SW480 (cell line): ENCODE results near the gene RNF169.

ENCODE experiments used
- DNase-seq: peaks from one replicate; pipeline ENCODE4 v3.0.0-alpha.2; 2016; ENCODE audit warnings: low spot score

Gene RNF169, protein sequence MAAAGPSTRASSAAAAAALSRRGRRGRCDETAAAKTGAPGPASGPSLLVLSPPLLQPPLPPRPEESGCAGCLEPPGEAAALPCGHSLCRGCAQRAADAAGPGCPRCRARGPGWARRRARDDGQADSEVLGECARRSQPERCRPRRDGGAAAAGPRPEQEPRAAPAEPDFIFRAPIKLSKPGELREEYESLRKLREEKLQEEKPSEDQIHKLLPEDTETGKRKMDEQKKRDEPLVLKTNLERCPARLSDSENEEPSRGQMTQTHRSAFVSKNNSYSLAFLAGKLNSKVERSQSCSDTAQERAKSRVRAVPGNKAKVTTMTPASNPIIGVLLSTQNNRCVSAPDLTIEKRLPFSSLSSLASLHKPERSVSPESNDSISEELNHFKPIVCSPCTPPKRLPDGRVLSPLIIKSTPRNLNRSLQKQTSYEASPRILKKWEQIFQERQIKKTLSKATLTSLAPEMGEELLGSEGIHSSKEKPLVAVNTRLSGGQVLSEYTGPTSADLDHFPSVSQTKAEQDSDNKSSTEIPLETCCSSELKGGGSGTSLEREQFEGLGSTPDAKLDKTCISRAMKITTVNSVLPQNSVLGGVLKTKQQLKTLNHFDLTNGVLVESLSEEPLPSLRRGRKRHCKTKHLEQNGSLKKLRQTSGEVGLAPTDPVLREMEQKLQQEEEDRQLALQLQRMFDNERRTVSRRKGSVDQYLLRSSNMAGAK

DNA sequence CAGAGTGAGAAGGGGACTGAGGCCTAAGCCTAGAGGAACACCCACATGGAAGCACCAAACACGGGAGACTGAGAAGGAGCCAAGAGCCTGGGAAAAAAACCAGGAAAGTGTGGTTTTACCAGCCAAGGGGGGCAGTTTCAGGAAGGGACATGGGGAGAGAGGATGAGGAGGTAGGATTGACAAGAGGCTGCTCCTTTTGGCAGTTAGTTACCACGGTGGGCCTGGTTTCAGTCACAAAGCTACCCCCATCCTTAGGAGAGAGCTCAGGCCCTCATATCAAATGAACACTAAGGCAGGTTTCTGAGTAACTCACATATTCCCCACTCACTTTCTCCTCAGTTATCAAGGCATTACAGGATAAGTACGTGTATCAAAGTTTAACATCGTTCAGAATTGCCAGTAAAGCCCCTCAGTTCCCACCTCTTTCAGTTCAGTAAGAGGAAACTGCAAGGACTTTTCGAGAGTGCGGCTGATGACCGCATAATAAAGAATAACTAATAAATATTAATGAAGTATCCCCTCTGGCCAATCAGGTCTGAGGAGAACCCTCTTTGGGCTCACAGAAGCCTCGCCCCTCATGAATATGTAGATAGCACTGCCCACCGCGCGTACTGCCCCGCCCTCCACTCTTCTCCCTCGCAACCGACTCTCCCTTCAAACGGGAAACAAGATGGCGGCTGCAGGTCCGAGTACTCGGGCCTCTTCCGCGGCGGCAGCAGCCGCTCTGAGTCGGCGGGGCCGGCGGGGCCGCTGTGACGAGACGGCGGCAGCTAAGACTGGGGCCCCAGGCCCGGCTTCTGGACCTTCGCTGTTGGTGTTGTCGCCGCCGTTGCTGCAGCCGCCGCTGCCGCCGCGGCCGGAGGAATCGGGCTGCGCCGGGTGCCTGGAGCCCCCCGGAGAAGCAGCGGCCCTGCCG, at the start of gene RNF169:
RNF169 (plus strand) TSS at position 639 of the 916 bp plus-strand sequence; CDS start at position 671, 32 bp downstream.
- DNase-seq: peak; percentile 98

DNA sequence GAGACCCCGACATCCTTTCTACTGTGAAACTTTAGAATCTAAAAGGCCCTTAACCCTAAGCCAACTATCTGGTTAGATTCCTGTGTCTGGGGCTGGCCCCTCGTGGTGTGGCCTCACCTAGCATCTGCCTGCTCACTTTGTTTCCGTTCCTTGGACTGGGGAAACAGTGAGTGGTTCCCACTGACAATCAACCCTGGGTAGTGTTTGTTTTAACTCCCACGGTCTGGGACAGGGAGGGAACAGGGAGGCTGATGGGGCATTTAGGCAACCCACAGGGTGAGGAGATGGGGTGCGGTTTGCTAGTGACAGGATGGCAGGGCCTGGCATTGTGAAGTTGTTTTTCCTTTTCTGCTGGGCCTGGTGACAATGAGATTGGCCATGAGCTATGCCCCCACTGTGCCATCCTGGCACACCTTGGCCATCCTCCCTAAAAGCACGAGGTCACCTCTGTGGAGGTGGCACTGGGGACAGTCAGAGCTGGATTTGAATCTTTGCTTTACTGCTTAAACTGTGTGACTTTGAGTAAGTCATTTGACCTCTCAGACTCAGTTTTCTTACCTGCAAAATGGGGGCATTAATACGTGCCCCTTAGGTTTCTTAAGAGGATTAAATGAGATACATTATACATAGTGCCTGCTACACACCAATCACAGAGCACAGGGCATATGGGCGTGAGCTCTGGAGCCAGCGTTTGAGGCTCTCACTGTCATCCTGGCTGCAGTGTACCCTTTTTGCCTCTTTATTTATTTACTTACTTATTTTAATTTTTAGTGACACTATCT, 48.8 kb upstream of the RNF169 start:
- DNase-seq: no peak

DNA sequence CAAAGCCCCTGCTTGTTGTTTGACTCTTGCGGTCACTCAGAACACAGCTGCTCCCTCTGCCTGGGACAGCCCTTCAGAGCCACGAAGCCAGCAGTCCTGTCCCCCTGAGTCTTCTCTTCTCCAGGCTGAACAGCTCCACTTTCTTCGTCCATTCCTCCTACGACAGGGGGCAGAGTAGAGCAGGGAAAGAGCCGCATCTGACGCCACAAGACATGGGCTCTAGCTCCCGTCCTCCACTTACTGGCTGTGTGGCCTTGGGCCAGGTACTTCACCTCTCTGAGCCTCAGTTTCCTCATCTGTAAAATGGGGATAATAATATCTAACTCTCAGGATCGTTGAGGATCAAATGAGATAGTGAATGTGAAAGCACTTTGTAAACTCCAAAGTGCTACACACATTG, 47.3 kb upstream of the RNF169 start:
- DNase-seq: no peak

DNA sequence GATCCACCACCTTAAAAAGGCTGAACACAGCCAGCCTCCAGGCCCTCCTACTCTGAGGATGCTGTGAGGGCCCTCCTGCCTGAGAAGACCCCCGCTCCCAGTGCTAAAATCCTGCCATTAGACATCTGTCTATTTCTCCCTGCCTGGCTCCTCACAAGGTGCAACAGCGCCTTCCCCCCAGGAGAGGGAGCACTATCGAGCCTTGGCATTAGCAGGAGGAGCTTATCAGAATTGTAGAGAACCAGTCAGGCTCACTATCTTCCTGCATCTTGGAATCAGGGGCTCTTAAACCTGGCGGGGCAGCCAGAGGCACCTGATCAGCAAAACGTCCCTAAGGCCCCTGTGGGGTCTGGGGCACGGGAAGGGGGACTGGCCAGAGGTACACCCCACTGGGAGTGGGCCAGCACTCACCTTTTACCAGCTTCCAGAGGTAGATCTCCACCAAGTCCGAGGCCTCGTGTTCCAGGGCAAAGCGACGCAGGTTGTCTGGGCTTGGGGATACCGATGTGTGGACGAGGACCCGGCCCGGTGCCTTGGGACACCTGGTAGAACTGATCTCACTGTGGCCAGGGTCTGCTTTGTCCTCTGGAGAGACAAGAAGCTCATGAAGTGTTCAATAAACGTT, 46.2 kb upstream of the RNF169 start:
- peak; percentile 68 for DNase-seq

DNA sequence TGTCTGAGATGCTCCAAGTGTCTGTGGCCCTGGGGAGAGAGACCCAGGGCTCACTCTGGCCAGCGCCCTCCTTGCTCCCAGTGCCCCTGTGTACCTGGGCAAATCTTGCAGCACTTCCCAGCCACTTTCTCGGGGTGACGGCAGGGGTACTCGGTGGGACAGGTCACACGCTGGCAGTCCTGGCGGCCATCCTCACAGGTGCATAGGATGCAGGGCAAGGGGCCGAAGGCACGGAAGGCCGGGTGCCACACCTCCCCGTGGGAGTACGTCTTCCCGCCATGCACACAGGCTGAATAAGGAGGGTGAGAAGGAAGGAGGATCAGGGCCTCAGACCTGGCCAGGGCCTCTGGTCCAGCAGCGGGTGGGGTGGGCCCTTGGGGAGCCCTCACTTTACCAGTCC, 45.4 kb upstream of the RNF169 start:
- no peak for DNase-seq

DNA sequence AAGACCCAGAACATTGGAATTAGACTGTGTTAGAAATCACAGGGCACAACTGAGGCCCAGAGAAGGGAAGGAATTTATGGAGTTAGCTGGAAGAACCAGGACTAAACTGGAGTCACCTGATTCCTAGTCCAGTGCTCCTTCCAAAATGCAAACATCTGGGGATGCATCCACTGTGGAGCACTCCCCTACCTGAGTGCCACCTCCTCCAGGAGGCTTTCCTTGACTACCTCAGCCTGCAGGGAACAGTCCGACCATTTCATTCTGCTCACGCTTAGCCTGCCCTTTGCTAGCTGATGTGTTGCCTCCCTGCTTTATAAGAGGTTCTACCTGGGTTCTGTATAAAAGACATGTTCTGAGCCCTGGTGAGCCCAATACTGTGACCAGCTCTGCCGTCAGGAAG, 41.5 kb upstream of the RNF169 start:
- DNase-seq: no peak

DNA sequence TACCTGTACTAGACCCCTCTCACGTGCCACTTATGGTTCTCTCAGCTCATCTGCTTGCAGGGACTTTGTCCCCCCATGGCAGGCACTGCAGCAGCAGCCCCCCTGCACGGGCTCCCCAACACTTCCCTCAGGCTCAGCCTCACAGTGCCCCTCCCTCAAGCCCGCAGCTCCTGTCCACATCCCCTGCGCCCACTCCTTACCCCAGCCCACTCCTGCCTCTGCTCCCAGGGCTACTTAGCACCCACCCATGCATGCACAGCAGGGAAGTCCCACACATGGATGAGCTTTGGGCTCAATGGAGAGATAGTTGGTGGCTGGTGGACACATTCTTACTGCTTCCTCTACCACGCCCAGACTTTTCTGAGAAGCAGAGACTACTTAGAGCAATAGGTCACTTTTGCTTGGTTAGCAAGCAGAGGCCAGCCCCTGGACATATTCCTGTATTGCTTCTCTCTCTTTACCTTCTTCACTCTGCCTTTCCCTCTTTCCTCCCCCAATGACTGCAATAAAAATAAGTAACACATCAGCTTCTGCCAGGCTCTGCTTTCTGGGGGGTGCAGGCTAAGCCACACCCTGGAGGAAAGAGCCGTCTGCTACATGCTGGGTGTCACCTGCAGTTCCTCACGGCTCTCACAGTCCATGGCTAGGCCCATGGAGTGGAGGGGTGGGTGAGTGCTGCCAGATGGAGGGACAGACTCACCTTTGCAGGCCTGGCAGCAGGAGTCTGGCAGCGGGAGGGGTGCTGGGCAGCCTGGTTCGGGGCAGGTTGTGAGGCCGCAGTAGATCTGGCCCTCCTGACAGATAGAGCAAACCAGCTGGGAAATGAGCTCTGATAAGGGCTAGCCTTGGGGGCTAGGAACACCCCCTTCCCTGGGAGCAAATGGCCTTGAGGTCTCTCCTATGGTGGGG, 40.8 kb upstream of the RNF169 start:
- no peak for DNase-seq

DNA sequence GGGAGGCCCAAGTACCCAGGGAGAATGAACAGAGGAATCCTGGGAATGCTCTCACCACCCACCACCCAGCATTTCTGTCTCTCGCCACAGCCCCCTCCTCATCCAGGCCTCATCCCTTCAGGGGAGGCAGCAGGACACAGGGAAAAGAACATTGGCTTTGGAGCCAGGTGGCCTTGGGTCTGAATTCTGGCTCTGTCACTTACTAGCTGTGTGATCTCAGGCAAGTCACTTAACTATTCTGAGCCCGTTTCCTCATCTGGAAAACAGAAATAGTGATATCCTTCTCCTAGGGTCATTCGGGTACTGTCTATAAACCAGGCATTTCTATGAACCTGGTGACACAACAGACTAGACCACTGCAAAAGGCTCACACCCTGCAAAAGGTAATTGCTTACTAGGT, 39.5 kb upstream of the RNF169 start:
- no peak for DNase-seq

DNA sequence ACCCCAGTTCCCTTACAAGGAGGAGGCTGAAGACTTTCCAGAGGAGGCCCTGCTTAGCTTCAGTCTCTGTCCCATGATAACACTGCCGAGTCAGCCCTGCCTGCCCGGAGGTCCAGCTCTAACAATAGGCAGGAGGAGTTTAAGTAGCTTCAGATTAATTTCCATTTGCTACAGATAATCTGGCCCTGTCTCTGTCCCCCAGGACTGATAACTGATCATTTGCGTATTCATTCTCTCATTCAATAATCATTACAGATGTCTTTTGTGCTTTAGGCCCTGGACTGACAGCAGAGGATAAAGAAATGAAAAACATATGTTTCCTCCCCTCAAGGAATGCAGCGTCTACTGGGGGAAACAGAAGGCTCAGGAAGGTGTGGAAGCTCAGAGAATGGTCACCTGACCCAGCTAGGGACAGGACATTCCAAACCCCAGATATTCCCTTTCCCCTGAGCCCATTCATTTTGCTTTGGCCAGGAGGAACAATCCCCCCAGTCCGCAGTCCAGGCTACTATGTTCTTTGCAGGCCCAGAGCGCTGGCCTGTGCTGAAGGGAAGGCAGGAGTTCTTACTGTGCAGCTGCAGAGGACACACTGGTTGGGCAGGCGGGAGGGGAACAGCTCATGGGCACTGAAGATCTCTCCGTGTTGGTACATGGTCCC, 38.2 kb upstream of the RNF169 start:
- no peak for DNase-seq

DNA sequence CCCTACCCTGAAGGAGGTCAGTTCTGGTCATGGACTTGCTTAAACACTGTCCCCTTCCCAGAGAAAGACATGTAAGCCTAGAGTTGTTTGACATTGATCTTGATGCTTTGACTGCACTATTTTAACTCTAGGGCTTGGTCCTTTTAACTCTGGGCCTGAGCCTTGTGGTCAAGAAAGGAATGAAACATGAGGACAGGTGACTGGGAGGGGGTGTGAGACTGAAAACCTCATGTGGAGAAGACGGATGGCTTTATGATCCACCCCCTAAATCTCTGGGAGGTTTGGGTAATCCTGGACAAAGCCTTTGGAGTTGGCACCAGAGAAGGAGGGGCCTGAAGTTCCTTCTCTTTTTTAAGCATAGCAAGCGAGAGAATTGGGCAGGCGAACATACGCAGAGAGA, 35.0 kb upstream of the RNF169 start:
- DNase-seq: no peak

DNA sequence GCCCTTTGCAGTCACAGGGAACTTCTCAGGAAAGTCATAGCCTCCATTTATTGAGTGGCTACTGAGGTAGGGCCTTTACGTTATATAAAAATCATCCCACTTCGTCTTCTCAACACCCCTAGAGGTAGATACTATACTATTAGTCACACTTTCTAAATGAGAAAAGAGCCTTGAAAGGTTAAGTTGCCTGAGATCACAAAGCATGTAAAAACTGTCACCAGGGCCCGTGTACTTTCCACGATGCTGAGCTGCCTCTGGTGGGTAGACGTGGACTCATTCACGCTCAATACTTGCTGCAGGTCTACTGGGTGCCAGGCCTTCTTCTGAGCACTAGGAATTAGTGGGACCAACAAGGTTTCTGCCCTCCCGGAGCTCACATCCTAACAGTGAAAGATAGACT, 33.7 kb upstream of the RNF169 start:
- DNase-seq: no peak

DNA sequence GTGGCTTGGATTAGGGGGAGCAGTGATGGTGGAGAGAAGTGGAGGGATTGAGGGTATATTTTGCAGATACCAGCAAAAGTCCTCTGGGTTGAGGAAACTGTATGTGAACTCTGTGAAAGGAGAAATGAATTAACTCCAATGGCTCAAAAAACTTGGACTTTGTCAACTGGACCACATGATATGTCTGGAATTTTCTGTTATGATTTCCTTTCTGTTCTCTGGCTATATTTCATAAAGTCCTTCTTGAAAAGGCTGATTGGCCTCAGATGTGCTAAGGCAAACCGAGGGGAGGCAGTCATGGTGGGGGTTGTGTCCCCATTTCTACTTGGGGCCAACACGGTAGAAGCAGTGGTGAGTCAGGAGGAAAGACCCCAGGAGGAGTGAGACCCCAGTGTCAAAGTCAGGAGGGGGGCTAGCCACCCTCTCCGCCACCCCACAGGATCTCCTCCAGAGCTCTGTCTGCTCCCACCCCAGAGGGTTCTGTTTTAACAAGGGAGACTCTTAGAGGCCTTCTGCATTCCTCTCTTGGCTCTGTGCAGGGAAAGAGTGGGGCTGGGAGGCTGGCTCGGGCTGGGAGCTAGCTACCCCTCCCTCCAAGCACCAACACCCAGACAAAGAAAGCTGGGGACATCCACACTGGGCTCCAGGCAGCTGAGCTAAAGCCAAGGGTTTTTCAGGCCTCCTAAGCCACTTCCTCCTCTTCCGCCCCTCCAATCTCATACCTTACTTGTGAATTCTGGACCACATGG, 31.3 kb upstream of the RNF169 start:
- no peak for DNase-seq

DNA sequence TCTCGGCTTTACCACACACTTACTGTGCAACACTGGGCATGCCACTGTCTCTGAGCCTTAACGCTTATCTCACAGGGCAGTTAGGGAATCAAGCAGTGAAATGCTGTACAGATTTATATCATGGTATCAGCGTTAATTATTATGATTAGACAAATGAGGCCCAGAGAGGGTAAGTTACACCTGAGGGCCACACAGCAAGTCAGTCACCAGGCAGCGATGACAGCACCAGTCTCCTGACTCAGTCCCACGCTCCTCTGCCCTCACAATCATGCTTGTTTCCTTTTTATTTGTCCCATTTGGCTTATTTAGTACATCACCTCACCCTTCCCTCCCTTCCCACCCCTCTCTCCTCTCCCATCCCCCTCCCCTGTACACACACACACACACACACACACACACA, 29.6 kb upstream of the RNF169 start:
- no peak for DNase-seq

DNA sequence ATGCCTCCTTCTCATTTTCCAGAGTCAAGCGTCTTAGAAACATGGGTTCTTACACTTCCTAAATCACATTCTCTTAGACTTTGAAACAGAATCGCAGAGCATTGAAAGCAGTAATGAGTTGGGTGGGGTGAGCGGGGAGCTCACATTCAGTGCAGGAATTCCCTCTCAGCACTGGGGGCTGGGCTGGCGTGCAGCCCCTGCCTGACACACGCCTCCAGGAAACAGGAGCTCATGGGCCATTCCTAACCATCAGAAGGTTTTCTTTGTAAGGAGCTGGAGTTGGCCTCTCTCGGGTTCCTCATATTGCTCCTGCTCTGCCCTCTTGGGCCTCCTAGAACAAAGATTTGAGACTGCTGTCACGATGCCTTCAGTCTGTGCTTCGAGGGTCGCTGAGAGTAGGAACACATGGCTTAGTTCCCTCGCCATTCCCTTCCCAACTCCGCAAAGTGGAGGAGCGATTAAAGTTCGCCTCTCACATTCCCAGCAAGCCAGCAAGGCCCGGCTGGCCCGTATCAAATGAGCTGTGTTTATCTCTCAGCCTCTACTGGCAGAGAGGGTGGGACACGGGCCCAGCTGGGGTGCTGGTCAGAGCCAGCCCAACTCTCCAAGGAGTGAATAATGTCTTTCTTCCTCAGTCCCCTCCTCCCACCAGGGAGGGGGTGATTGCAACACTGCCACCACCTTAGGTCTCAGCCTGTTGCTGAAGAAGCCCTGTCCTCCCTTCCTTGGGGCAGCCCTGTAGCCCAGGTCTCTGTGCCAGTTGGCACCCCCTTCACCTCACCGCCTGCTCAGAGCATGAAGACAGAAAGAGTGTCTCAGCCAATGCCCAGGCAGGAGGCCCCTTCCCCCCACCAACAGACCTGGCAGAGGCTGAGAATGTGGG, 27.8 kb upstream of the RNF169 start:
- no peak for DNase-seq

DNA sequence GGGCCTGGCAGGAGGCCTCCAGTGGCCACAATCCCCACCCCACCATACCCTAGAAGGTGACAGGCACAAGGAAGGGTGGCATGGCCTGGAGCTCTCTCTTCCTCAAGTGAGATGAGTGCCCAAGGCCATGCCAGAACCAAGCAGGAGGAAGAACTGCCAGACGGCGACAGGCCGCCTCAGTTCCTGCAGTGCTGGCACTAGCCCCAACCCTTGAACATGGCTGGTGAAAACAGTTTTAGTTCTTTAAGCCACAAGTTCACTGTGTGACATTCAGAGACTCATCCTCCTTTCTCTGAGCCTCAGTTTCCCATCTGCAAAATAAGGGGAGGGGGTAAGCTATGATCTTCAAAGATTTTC, 27.2 kb upstream of the RNF169 start:
- no peak for DNase-seq

DNA sequence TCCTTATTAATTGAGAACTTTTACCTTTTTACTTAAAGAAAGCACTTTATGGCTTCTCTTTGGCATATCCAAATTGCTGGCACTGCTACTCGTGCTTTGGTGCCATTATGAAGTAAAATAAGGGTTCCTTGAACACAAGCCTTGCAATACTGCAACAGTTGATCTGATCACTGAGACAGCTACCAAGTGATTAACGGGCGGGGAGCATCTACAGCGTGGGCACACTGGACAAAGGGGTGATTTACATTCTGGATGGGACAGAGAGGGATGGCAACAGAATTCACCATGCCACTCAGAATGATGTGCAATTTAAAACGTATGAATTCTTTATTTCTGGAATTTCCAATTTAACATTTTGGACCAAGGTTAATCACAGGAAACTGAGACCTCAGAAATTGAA, 25.1 kb upstream of the RNF169 start:
- DNase-seq: no peak

DNA sequence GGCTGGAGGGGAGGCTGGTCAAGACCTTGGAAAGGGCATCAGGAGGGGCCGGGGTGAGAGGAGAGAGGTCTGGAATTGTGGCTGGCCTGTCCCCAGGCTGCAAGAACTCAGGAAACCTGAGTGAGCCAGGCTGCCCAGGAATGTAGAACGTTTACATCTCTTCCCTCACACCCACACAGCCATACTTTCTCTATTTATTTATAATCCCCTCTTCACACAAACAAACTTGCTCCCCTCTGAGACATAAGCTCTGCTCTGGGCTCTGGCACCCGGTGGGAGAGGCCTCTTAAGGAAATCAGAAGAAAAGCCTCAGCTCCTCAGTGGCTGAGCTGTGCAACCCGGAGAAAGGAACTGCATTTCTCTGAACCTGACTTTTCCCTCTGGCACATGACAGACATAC, 22.9 kb upstream of the RNF169 start:
- no peak for DNase-seq
